Left lung (tissue), 10 donors: Measurements from ENCODE around the gene PABPN1L. TPM values are rescaled to one million over a fixed set of nuclear protein-coding genes. Genes with fewer than 3 reads are reported as not detected.

Experiments
- ATAC-seq: fragments of 200-7000 bp; cut with Tn5 transposase; one replicate; pipeline ENCODE4 v1.9.1; 2020; ENCODE audit warnings: moderate library complexity
- DNase-seq, 4 donors: peaks; one replicate each; pipeline ENCODE4 v3.0.0-alpha.2; 2013 to 2020
- H3K27ac ChIP-seq, 2 donors: fragments of 200-600 bp; sonication (generic) in 1 of 2; one replicate each; pipeline versions ENCODE4 v1.5.0 to v1.8.0; 2020 to 2021
- H3K27me3 ChIP-seq, 2 donors: fragments of 200-600 bp; sonication (generic) in 1 of 2; one replicate each; pipeline versions ENCODE4 v1.5.0 to v1.8.0; 2020 to 2021
- H3K36me3 ChIP-seq, 2 donors: fragments of 200-600 bp; sonication (generic) in 1 of 2; one replicate each; pipeline versions ENCODE4 v1.5.0 to v1.8.0; 2020 to 2021
- H3K4me1 ChIP-seq, 2 donors: fragments of 200-600 bp; one replicate each; pipeline ENCODE4 v1.8.0; 2021
- H3K4me3 ChIP-seq, 2 donors: fragments of 200-600 bp; sonication (generic) in 1 of 2; one replicate each; pipeline versions ENCODE4 v1.5.0 to v1.8.0; 2020 to 2021; ENCODE audit warnings: mild to moderate bottlenecking in 1 of 2
- H3K9me3 ChIP-seq, 2 donors: fragments of 200-600 bp; sonication (generic) in 1 of 2; one replicate each; pipeline versions ENCODE4 v1.5.0 to v1.8.0; 2020 to 2021
- intact Hi-C, 2 donors: fragments of 100-400 bp; cut with DNase I; formaldehyde crosslinking; loops; one replicate each; pipeline versions ENCODE4 v1.11.2 to v1.14.2; 2022
- polyA plus RNA-seq, 6 donors: library from polyadenylated mRNA; unstranded; fragments of 120-200 nt; gene quantifications; one replicate each; pipeline ENCODE4 v1.2.1, GENCODE V29; 2013; ENCODE audit not compliant: insufficient read length in 6 of 6
- total RNA-seq, 2 donors: library from RNA; stranded (reverse); fragmentation: NEBNext Ultra II Directional; extraction: Animal tissue kit (Norgen Biotek cat#: 25700); gene quantifications; one replicate each; pipeline ENCODE4 v1.2.1, GENCODE V29; 2021
- TF ChIP-seq, protein P1 (sequence below), 2 donors: fragments of 200-600 bp; sonication (generic) in 1 of 2; IDR thresholded peaks; one replicate each; pipeline versions ENCODE4 v1.5.0 to v1.8.0; 2021; ENCODE audit warnings: antibody characterized with exemption in 2 of 2
- donor health status: DM: no; HTN: yes; CAD: no.
- donor health status: DM: no; HTN: no; CAD: no.

The PABPN1L gene
- total and polyA plus RNA-seq, 8 donors: 0.12 TPM; not detected in 7

DNA sequence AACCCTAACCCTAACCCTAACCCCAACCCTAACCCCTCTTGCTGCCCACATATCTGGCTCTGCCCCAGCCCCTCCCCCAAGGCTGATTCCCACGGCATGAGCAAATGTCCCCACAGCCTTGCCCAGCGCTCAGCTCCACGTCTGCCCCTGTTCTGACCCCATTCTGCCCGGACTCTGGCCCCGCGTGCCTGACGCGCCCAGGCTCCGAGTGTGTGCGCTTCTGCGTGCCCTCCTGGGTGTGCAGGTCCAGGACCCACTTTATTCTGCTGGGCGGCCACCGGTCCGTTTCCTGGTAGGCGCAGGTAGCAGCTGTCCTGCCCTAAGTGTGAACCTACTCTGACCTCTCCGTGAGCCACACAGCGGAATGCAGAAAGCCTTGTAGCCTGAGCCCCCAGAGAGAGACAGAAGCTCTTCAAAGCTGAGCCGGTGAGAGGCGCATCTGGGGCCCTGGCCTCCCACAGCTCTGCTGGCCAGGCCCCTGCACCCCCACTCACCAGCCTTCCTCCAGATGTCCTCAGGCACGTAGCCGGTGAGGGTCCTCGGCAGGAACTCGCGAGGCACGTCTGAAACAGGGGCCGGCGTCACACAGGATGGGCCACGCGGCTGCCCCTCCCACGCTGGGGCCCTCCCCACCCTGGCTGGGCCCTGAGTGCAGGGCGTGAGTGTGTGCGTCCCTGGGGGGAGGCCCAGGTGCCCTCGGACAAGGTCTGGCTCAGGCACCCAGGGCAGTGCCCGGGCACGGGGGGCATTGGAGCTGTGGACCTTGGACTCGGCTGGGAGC is 14.0 kb upstream of the PABPN1L start:
- intact Hi-C loops: no loop called here
- ATAC-seq: no peak
- Histone ChIP-seq H3K27ac (no peak overlapping the region), H3K4me1 (no peaks in the 10 kb centered on the region), H3K9me3 (no peaks in the 10 kb centered on the region), H3K4me3 (no peak overlapping the region), H3K36me3 (peaks cover 0 to 74% of the 10 kb centered on the region in 2 donors), H3K27me3 (peaks cover 0 to 12% of the 10 kb centered on the region in 2 donors)
- DNase-seq: no peak
- TF ChIP-seq, protein P1, sequence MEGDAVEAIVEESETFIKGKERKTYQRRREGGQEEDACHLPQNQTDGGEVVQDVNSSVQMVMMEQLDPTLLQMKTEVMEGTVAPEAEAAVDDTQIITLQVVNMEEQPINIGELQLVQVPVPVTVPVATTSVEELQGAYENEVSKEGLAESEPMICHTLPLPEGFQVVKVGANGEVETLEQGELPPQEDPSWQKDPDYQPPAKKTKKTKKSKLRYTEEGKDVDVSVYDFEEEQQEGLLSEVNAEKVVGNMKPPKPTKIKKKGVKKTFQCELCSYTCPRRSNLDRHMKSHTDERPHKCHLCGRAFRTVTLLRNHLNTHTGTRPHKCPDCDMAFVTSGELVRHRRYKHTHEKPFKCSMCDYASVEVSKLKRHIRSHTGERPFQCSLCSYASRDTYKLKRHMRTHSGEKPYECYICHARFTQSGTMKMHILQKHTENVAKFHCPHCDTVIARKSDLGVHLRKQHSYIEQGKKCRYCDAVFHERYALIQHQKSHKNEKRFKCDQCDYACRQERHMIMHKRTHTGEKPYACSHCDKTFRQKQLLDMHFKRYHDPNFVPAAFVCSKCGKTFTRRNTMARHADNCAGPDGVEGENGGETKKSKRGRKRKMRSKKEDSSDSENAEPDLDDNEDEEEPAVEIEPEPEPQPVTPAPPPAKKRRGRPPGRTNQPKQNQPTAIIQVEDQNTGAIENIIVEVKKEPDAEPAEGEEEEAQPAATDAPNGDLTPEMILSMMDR (IDR thresholded peaks at IDR 0.05): no peak

DNA sequence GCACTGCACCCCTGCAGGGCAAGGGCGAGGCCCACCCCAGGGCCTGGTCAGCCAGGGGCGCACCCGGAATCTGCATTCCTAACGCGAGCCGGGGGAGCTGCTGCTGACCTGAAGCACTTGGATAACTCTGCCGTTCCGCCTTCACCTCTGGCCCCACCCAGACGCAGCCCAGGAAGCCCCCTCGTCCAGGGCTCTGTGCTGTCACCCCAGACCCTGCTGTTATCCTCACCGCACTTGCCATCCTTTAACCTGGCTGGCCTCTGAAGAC is 13.3 kb upstream of the PABPN1L start:
- intact Hi-C loops: no loop called here
- H3K4me3 ChIP-seq: no peak overlapping the region
- no peaks in the 10 kb centered on the region for H3K9me3 ChIP-seq
- TF ChIP-seq, protein P1 (IDR thresholded peaks at IDR 0.05): no peak
- H3K27me3 ChIP-seq: peaks cover 0 to 12% of the 10 kb centered on the region in 2 donors
- H3K27ac ChIP-seq: no peak overlapping the region
- H3K36me3 ChIP-seq: peaks cover 0 to 68% of the 10 kb centered on the region in 2 donors
- ATAC-seq (no peak), DNase-seq (no peak)
- no peaks in the 10 kb centered on the region for H3K4me1 ChIP-seq

DNA sequence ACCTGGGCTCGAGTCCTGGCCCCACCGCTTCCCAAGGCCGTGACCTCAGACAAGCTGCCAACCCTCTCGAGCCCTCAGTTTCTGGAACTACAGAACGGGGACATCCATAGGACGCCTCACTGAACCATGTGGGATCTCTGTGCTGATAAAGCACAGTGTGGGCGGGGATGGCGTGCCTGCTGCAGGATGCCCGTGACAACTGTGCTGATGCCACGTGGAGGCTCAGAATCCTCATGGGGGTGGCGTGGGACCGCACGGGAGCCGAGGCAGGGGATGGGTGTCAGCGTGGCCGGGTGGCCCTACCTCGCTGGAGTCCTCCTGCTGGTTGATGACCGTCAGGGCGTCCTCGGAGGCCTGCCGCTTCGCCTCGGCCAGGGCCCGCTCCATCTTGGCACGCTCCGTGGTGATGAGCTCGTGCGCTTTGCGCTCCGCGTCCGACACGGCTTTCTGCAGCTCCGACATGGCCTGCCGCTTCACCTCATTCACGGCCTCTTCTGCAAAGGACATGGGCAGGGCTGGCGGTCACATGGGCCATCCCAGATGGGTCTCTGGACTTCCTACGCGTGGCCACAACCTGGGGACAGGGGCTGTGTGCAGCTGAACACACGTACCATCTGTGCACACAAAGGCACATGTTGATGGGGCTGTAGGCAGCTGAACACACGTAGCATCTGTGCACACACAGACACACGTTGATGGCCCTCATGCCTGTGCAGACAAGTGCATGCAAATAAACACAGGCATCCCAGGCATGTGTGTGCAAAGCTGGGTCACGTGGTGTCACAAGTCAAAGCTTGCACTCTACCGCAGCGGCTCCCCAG is 12.7 kb upstream of the PABPN1L start:
- intact Hi-C loops: no loop called here
- no peak overlapping the region for H3K27ac ChIP-seq
- H3K4me3 ChIP-seq: no peak overlapping the region
- no peaks in the 10 kb centered on the region for H3K4me1 ChIP-seq
- no peaks in the 10 kb centered on the region for H3K9me3 ChIP-seq
- H3K27me3 ChIP-seq: peaks cover 0 to 12% of the 10 kb centered on the region in 2 donors
- no peak for DNase-seq
- no peak for ATAC-seq
- peaks cover 0 to 62% of the 10 kb centered on the region in 2 donors for H3K36me3 ChIP-seq
- TF ChIP-seq, protein P1 (IDR thresholded peaks at IDR 0.05): no peak

DNA sequence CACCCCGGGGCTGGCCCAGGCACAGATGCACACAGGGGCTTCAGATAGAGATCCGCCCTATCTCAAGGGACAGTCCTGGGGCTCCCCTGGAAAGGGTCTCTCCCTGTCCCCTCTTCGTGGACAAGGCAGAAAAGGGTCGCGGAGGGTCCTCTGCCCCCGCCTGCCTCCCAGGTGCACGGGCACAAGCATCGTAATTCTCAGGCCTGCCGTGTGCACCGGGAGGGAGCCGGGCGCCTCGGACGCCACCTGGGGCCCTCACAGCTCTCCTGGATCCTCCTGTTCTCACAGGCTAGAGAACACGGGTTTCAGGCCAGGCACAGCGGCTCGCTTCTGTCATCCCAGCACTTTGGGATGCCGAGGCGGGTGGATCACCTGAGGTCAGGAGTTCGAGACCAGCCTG is 11.9 kb upstream of the PABPN1L start:
- no peaks in the 10 kb centered on the region for H3K4me1 ChIP-seq
- H3K9me3 ChIP-seq: no peaks in the 10 kb centered on the region
- H3K36me3 ChIP-seq: peaks cover 0 to 54% of the 10 kb centered on the region in 2 donors
- H3K27me3 ChIP-seq: peaks cover 0 to 12% of the 10 kb centered on the region in 2 donors
- H3K4me3 ChIP-seq: no peak overlapping the region
- ATAC-seq: no peak
- intact Hi-C loops: no loop called here
- no peak overlapping the region for H3K27ac ChIP-seq
- no peak for DNase-seq
- TF ChIP-seq, protein P1 (IDR thresholded peaks at IDR 0.05): no peak

DNA sequence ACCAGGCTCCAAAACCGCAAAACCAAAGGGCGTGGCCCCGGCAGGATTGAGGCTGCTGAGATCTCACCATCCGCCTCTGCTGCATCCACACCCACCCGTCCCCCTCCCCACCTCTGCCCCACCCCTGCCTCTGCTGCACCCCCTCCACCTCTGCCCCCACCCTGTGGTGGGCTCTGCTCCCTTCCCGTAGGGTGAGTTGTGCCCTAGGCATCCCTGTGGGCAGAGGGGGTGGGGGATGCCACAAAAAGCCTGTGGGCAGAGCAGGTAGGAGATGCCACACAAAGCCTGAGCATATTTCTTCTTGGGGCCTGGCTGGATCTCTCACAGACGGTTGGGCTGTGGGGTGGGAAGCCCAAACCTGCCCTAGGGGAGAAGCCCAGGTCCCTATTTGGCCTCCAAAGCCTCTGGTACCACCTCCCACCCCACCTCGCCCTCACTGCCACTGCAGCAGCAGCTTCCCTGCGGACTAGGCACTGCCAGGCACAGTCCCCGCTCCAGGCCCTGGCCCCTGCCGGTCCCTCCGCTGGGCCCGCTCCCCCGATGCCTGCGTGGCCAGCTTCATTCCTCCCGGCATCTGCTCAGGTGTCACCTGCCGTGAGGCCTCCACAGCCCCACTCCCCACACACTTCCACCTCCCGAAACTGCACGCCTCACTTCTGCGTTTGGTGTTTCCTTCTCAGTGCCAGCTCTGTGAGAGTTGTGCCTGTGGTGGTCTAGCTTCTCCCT is 11.3 kb upstream of the PABPN1L start:
- intact Hi-C loops: no loop called here
- Histone ChIP-seq H3K4me3 (no peak overlapping the region), H3K4me1 (no peaks in the 10 kb centered on the region), H3K27ac (no peak overlapping the region), H3K27me3 (peaks cover 0 to 19% of the 10 kb centered on the region in 2 donors), H3K36me3 (peaks cover 0 to 48% of the 10 kb centered on the region in 2 donors), H3K9me3 (no peaks in the 10 kb centered on the region)
- ATAC-seq (no peak), DNase-seq (no peak)
- TF ChIP-seq, protein P1 (IDR thresholded peaks at IDR 0.05): no peak
